Sciatic nerve (tissue), 2 donors: ENCODE measurements around the gene NEU2. TPM values are rescaled to one million over a fixed set of nuclear protein-coding genes. Genes with fewer than 3 reads are reported as not detected.
A peak's percentile ranks its signal among the peaks of the same experiment; 100 is the strongest.
"Not testable (repeated sequence)": the region's sequence is repeated elsewhere in the genome, so short reads cannot be mapped to it uniquely, and the experiment has no call there.

ENCODE experiments used
- ATAC-seq: fragments of 200-7000 bp; cut with Tn5 transposase; one replicate; pipeline ENCODE4 v1.9.1; 2020; ENCODE audit warnings: mild to moderate bottlenecking, moderate library complexity
- DNase-seq: peaks from one replicate; pipeline ENCODE4 v3.0.0-alpha.2; 2020; ENCODE audit warnings: low spot score
- intact Hi-C: fragments of 100-400 bp; cut with DNase I; formaldehyde crosslinking; loops from one replicate; pipeline ENCODE4 v1.14.2; 2022
- total RNA-seq: library from RNA; stranded (reverse); fragmentation: NEBNext Ultra II Directional; extraction: Animal tissue kit (Norgen Biotek cat#: 25700); gene quantifications from one replicate; pipeline ENCODE4 v1.2.1, GENCODE V29; 2021
- donor health status: DM: no; HTN: no; CAD: no.
- donor health status: DM: no; HTN: no; CAD: no.

Gene NEU2
- total RNA-seq, 1 donor from 2014 or later, result not detected

- intact Hi-C loops, result no loop called here
- ATAC-seq, result peak; percentile 75
- peak; percentile 42 for DNase-seq
These were observed 16.8 kb downstream of the NEU2 start for GRCh38 chr2:233049194-233049761.

DNA sequence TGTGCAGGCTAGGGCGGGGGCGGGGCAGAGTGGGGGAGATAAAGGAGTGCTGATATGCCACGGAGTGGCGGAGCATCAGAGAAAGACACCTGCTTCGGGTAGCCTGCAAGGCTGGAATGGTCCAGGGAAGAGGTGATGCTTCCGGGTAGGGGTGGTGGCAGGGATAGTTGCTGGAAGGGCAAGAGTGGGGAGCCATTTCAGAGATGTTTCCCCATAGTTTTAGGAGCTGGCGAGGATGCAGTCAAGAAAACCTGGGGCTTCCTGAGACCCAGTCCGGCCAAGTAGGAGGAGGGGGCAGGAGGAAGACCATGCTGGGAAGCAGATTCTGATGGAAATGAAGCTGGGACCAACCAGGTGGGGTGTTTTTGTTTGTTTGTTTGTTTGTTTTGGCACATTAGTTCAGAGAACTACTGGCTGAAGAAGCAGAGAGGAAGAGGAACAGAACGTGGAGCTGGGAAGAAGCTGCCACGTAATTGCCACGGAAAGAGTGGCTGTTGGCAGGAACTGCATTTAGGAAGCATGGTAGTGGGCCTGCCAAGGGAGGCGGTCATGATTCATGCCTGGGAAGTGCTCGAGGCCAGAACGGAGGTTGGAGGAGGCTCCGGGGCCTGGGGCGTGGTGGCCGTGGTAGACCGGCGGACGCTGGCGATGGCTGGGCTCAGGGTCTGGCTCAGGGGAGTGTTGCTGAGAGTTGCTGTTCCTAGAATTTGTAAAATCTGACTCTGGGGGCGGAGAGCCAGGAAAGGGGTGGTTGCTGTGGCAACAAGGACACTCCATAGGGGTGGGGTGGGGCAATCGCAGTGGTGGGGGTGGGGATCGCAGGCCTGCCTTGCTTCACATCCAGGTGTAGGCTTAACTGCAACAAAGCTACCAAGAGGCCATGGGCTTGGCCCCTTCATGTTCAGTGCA lies 19.0 kb downstream of the NEU2 start:
- DNase-seq (peak; percentile 71), ATAC-seq (peak; percentile 62)
- intact Hi-C loops, result loop anchor here (10.0 kb wide), 1 partner anchor 197 kb away; no protein-coding TSS in a partner anchor

DNA sequence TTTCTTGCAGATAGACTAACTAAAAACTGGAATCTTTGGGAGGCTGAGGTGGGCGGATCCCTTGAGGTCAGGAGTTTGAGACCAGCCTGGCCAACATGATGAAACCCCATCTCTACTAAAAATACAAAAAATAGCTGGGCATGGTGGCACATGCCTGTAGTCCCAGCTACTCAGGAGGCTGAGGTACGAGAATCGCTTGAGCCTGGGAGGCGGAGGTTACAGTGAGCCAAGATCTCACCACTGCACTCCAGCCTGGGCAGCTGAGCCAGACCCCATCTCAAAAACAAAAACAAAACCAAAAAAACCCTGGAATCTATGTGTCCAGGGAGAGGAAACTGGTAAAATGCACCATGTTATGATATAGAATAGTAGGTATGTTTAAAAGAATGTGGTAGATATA lies 20.0 kb downstream of the NEU2 start:
- DNase-seq, ATAC-seq: not testable (repeated sequence)
- intact Hi-C loops, result loop anchor here (10.0 kb wide), 1 partner anchor 198 kb away; no protein-coding TSS in a partner anchor

- intact Hi-C loops, result loop anchor here (10.0 kb wide), 1 partner anchor 199 kb away; no protein-coding TSS in a partner anchor
- ATAC-seq (peak; percentile 51), DNase-seq (peak; percentile 76)
These were observed 21.7 kb downstream of the NEU2 start for GRCh38 chr2:233053928-233054784.

- DNase-seq (no peak), ATAC-seq (no peak)
- intact Hi-C loops, result loop anchor here (10.0 kb wide), 1 partner anchor 201 kb away; no protein-coding TSS in a partner anchor
These were observed 22.9 kb downstream of the NEU2 start for GRCh38 chr2:233055362-233055761.

DNA sequence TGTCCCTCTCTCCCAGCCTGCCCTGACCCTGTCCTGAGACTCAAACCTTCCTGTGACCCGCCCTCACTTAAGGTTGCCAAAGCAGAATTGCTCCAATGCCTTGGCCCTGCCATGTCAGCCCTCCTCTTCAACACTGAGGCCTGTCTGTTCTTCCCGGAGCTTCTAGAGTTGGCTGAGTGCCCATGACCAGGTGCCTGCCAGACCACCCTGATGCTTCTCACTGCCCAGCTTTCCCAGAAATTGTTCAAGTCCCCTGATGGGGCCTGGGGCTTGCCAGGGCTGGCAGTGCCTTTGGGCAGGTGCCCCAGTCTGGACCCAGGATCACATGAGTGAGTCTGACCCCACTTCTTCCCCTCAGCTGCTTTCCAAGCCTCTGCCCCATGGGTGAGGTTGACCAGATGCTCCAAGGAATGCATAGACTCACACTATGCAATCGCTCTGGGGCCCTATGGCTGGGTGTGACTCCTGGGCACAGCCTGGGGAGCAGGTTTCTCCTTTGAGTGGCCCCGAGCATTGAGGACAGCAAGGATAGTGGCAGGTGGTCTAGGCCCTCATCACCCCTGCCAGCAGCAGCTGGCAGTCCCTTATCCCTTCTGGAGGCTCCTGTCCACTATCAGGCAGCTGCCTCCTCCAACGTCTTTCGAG lies 24.6 kb downstream of the NEU2 start:
- intact Hi-C loops, result loop anchor here (10.0 kb wide), 1 partner anchor 202 kb away; no protein-coding TSS in a partner anchor

DNA sequence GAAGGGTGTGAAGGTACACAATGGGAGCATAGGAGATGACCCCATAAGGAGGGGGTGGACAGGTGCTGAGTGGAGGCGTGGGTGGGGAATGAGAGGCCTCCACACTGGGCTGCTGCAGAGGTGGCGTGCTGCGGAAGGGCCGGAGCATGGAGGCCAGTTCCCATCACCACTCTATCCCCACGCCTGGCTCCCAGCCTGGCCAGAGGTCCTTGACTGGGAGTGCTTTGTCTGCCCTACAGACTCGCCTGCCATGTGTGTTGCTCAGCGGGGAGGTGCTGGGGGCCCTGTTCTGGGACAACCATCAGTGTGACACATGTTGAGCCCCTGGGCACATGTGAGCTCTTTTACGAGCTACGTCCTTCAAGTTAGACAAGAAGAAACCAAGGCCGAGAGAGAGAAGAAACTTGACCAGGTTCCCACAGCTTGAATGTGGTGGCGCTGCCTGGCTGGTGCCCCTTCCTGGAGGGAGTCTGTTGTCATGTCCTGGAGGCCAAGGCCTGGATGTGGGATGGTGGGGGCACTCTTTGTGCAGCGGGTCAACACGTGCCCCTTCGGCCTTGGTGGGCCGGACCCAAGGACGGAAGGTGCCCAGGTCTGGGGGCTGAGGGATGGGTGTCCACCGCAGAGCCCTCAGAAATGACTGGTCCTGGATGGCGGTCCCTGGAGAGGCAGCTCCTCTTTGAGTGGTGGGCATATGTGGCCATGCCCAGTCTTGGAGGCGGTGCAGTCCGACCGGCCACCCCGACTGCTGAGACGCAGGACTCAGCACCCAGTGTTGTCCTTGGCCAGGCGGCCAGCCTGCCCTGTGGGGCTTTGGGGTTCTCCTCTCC lies 26.5 kb downstream of the NEU2 start:
- DNase-seq, result peak; percentile 58
- intact Hi-C loops, result loop anchor here (10.0 kb wide), 1 partner anchor 204 kb away; no protein-coding TSS in a partner anchor
- ATAC-seq, result no peak

More for the DNA sequence above, 24.6 kb downstream of the NEU2 start:
- no peak for ATAC-seq
- DNase-seq, result peak; percentile 48

- ATAC-seq, result no peak
- intact Hi-C loops, result loop anchor here (10.0 kb wide), 1 partner anchor 205 kb away; no protein-coding TSS in a partner anchor
- DNase-seq, result no peak
These were observed 27.0 kb downstream of the NEU2 start for GRCh38 chr2:233059547-233059796.

DNA sequence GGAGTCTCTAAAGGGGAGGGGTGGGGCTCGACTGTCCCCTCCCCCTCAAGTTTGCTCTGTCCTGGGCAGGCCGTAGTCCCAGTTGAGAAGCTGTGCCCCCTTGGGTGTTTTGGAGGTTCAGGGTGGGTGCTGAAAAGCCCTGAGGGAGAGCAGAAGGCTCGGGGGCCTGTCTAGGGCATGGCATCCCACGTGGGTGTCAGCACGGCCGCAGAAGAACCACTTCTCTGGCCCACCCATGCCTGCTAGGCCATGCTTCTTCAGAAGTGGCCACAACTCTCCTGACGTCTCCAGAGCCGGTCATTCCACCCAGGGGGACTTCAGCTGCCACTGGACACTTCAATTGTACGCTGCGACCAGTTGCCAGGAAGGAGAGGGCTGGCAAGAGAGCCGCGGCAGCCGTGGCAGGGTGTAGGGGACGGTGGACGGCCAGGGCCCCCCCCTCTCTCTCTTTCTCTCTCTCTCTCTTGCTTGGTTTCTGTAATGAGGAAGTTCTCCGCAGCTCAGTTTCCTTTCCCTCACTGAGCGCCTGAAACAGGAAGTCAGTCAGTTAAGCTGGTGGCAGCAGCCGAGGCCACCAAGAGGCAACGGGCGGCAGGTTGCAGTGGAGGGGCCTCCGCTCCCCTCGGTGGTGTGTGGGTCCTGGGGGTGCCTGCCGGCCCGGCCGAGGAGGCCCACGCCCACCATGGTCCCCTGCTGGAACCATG lies 27.5 kb downstream of the NEU2 start, which contains the start of gene INPP5D:
INPP5D (plus strand) TSS at position 546 of the 704 bp plus-strand sequence; CDS start at position 683, 137 bp downstream.
- intact Hi-C loops, result loop anchor here (10.0 kb wide), 1 partner anchor 205 kb away; no protein-coding TSS in a partner anchor

GRCh38 chr2:233060501-233060979 lies 28.1 kb downstream of the NEU2 start:
- intact Hi-C loops, result no loop called here
- DNase-seq (no peak), ATAC-seq (peak; percentile 2)

More for the DNA sequence above, 27.5 kb downstream of the NEU2 start, which contains the start of gene INPP5D:
- ATAC-seq (peak; percentile 62), DNase-seq (peak; percentile 64)

- intact Hi-C loops, result no loop called here
- DNase-seq, result peak; percentile 56
These were observed 28.6 kb downstream of the NEU2 start for GRCh38 chr2:233060980-233061590.

GRCh38 chr2:233061591-233062450 lies 29.3 kb downstream of the NEU2 start:
- ATAC-seq (peak; percentile 77), DNase-seq (peak; percentile 67)
- intact Hi-C loops, result no loop called here

More at GRCh38 chr2:233060980-233061590, 28.6 kb downstream of the NEU2 start:
- peak; percentile 3 for ATAC-seq

GRCh38 chr2:233062451-233062850 lies 30.0 kb downstream of the NEU2 start:
- ATAC-seq (peak; percentile 12), DNase-seq (peak; percentile 48)
- intact Hi-C loops, result no loop called here

GRCh38 chr2:233062946-233063268 lies 30.4 kb downstream of the NEU2 start:
- no peak for DNase-seq
- intact Hi-C loops, result no loop called here
- no peak for ATAC-seq

GRCh38 chr2:233063269-233063975 lies 30.9 kb downstream of the NEU2 start:
- no peak for ATAC-seq
- intact Hi-C loops, result no loop called here
- peak; percentile 52 for DNase-seq
